Inflammatory macrophage (primary cell): ENCODE data around the gene BEX4.
A peak's percentile ranks its signal among the peaks of the same experiment; 100 is the strongest.
"Not testable (repeated sequence)": the region's sequence is repeated elsewhere in the genome, so short reads cannot be mapped to it uniquely, and the experiment has no call there.

Experiments
- DNase-seq, 2 donors: peaks; one replicate each; pipeline ENCODE4 v3.0.0-alpha.2; 2020 to 2022
- total RNA-seq, 18 experiments: gene quantifications; one replicate each; lab custom pipeline; 2026; ENCODE audit warnings: mixed read lengths in 6 of 18, inconsistent platforms in 2 of 18; lab: John Stamatoyannopoulos, UW

BEX4 gene, protein sequence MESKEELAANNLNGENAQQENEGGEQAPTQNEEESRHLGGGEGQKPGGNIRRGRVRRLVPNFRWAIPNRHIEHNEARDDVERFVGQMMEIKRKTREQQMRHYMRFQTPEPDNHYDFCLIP
- 25.7 to 50.7 (median 33.6) reads per million in 18 experiments for total RNA-seq

DNA sequence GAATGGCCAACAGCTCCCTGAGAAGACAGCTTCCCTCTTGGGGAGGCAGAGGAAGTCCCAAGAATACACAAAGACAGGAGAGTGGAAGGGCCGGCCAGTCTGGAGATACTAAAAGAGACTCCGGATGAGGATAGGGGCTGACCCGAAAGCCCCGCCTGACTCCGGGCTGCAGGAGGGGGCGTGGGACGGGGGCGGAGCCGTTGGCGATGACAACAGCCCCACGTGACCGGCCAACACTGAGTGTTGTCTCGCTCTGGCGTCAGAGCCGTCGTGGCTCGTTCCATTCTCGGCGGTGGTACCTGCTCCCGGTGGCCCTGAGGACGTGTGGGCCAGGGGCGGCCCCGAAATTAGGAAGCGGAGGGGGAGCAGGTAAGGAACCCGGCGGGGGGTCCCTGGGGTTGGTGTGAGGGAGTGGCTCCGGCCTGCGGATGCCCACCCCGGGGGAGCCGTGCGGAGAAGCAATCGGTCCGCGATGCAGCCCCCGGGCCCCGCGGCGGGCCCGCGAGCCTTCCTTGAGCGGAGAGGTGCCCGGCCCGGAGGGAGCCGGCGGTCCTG is at the start of gene BEX4:
TSS of gene BEX4 (plus strand) at position 239 of the 555 bp plus-strand sequence. CDS start 1,046 bp downstream, outside the sequence.
- DNase-seq = peak; percentile 77 to 81

DNA sequence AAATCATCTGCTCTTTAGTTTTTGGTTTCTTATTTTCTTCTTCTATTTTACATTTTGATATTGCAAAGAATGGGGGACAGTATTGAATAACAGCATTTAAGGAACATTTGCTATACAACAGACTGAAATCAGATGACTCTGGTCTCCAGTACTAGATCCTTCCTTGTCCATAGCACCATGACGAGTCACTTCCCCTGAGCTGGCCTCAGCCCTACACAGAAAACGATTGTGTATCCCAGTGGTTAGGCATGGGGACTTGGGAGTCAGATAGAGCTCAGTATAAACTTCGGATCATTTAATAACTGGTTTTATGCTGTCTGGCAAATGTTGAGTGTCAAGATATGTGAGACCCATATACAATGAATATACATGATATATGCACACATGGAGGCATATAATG is 44.7 kb upstream of the BEX4 start:
- no peak for DNase-seq

DNA sequence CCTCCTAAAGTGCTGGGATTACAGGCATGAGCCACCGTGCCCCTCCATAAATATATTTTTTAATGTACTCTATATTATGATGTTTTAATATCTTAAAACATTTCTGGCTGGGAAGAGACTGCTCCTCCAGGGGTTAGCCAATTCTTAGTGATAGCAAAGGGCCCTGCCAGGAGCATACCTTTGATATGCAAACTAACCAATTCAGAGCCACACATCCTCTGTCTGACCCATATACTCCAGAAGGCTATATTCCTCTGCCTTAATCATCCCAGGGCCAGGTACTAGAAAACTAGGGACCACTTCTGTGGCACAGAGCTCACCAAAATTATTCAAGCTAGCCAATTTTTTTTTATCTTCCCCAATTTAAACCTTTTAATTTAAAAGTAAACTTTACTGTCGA is 43.6 kb upstream of the BEX4 start:
- no peak for DNase-seq

DNA sequence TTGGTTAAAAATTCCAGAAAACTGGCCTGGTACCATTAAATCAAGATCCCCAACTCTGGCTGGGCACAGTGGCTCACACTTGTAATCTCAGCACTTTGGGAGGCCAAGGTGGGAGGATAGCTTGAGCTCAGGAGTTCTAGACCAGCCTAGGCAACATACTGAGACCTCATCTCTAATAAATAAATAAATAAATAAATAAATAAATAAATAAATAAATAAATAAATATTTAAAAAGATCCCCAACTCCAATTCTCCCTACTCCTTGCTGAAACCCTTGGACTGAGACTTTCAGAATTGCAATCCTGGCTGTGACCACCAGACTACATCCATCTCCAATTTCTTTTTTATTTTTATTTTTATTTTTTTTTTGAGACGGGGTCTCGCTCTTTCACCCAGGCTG is 39.7 kb upstream of the BEX4 start:
- DNase-seq = not testable (repeated sequence)

DNA sequence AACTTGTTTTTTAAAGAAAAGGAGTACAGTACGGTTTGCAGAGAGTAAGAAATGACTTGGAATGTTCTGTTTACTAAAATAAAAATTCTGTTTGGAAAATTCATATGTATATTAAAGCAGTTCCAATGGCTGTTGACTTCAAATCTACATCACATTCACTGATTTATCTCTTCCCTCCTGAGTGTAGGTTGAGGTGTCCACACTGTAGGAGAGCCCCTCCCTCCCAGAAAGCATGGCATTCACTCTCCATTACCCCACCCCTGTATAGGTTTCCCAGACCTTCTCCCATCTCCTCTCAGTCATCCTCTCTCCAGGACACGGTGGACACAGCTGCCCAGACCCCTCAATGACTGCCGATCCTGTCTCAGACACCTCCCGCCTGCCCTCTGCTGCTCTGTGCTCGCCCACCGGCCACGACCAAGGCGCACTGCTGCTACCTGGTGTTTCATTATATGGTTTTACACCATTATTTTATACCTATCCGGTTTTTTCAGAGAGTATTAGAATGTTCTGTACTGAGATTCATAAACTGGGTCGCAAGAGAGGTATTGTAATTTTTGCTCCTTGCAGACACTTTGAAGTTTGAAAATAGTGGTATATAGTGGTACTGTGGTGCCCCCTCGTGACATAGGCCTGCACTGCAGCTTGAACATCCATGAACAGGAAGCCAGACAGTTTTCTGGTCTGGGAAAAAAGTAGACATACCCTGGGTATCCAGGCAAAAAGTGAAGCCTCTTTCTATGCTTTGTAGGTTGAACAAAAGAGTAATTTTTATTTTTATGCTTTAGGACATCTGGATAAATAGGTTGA is 38.8 kb upstream of the BEX4 start:
- peak; percentile 47 to 51 for DNase-seq

DNA sequence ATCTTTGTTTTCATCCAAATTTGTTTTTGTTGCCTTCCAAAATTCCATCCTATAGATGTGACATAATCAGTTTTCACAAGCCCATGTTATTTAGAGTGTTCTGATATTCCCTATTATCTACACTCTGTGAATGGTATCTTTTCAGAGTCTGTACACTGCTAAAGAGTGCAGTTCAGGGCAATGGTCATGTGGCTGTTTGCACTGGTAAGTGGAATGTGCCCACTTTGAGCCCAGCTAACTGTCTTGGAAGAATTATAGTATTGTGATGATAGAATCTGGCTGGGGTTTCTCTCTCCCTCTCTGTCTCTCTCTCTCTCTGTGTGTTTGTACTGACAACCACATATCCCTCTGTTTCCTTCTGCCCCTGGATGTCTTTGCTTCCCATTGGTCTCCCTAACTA is 37.4 kb upstream of the BEX4 start:
- DNase-seq = no peak

DNA sequence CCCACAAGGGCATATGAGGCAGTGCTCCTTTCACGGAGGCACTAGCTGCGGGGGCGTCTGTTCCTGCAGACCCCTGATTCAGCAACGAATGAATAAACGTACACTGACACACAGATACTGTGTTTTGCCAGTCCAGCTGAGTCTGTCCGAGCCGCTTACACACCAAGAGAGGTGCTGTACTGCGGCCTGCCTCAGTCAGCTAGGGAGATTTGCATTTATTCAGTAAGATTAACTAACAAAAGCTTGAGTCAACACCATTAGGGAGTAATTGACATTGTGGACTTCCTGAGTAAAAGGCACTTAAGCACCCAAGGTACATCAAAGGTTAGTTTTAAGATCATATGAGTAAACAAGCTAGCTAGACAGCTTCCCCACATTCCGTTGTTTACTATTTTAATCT is 31.0 kb upstream of the BEX4 start:
- DNase-seq = no peak

DNA sequence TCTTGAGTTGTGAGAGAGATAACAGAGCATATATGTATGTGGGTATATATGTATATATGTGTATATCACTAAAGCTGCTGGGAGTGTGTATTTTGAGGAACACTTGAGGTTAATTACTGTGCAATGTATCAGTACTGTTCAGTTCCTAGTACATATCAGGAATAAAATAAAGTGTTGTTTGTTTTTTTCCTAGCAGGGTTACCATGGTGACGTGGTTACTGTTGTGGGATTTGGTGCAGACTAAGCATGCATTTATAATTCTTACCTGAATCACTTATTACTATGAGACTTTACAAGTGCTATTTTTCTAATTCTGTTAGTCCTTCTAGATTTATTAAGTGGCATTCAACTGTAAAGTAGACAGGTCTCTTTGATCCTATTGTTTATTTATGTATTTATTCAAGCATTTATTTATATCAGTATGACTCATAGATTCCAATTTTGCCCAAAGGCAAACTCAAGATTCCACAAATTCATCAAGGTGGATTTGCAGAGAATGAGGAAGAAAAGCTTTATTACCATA is 26.9 kb upstream of the BEX4 start:
- DNase-seq = no peak

DNA sequence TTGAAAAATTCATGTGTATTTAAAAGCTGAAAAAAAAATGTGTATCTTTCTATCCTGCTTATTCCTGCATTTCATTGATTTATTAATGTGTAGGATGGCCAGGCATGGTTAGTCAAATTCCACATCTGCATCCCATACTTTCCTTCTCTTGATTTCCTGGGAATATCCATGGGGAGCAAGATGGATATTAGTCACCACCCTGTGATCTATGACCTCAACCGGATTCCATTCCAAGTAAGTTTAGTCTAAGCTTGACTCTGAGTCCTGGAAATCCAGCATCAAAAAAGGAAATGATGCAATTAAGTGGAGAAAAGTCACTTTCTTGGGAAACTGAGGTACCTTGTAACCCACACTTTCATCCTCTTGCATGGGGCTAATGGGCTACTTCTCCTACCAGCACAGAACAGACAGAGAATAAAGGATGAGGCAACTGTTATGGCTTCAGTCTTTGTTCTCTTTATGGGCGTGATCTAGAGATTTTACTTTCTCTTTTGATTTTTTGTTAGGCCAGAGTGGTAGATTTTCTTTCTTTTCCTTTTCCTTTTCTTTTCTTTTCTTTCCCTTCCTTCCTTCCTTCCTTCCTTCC is 17.1 kb upstream of the BEX4 start:
- no peak for DNase-seq

DNA sequence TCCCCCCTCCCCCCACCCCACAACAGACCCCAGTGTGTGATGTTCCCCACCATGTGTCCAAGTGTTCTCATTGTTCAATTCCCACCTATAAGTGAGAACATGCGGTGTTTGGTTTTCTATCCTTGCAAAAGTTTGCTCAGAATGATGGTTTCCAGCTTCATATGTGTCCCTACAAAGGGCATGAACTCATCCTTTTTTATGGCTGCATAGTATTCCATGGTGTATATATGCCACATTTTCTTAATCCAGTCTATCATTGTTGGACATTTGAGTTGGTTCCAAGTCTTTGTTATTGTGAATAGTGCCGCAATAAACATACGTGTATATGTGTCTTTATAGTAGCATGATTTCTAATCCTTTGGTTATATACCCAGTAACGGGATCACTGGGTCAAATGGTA is 16.2 kb upstream of the BEX4 start:
- not testable (repeated sequence) for DNase-seq

DNA sequence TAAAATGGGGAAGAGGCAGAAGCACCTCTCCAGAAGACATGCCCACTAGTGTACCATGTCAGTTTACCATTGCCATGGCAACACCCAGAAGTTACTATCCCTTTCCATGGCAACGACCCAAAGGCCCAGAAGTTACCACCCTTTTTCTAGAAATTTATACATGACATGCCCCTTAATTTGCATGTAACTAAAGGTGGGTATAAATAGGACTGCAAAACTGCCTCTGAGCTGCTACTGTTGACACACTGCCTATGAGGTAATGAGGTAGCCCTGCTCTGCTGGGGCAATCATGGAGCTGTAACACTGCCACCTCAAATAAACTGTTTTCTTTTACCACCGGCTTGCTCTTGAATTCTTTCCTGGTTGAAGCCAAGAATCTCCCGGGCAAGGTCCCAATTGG is 13.9 kb upstream of the BEX4 start:
- DNase-seq = no peak

DNA sequence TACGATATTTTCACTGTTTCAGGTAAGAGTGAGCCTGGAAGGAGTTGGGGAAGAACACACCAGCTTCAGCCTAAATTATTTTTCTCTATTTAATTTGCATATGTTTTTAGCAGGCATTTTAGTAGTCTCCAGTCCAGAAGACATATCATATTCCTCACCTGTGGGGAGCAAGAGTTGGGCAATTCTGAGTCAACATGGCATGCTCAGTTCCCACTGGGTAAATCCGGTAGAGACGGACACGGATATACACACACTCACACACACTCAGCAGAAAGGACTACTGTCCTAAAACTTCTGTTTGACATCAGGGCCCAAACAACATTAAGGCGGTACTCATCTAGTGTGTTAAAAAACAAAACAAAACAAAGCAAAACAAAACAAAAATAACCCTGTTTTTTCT is 4.9 kb upstream of the BEX4 start:
- no peak for DNase-seq

DNA sequence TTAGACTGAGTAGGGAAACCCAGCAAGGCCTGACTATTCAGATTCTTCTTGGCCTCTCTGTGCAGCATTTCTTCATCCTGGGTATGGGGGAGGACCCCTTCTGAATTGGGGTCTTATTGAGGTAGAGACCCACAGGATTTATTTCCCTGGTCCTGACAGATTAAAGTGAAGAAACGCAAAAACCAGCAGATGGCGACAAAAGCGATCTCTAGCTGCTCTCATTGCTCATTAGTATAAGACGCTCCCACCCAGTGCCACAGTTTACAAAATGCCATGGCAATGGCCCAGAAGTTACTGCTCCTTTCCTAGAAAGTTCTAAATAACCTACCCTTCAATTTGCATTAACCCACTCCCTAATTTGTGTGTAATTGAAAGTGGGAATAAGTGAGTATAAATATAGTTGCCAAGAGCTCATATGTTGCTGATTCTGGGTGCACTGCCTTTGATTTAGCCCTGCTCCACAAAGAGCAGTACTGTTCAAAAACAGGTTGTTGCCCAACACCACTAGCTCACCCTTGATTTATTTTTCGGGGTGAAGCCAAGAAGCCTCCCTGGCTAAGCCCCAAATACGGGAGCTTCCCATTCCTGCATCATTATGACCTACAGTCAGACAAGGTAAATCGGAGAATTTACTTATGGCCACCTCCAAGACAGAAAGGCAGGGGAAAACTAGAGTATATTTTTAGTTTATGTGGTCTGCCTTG is 3.7 kb upstream of the BEX4 start:
- DNase-seq = peak; percentile 42 to 44

DNA sequence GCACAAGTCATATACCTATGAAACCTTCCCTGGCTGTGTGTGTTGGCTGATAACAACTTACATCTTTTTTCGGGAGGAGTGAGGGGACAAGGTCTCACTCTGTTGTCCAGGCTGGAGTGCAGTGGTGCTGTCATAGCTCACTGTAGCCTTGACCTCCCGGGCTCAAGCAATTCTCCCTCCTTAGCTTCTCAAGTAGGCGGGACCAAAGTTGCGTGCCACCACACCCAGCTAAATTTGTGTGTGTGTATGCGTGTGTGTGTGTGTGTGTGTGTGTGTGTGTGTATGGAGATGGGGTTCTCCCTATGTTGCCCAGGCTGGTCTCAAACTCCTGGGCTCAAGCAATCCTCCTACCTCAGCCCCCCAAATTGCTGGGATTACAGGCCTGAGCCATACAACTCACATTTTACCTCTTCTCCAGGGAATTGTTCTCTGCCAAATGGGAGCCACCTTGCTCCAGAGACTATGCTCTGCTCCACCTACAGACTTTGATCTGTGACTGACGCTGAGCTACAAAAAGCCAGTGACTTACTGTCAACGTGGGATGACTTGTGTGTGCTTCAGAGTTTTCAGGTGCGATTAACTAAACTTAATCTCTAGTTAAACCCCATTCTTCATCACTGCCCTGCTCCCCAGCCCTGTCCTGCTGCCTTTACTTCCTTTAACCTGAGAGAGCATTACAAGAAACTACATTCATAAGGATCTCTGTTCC is 2.0 kb upstream of the BEX4 start:
- DNase-seq = no peak

DNA sequence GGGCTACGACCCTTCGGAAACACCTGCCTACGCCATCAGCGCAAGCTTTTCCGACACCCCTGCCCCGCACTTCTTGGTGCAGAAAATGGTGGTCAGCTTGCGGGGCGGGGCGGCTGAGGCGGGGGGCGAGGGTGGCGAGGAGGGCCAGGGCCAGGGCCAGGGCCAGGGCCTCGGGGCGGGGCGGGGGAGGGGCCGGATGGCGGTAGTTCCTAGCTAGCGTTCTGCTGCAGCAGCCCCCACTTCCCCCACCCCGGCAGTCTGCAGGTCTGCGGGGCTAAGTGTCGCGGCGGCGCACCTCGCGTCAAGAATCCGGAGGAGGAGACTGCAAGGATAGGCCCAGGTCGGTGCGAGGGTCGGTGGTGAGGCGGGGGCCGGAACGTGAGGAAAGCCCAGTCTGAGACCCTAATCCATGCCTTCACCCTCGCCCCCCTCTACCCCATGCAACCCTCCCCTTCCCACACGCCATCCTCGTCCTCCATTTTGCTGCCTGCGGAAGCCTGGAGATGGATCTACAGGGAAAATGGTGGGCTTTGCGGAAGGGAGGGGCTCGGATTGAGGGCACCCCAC is 600 bp downstream of the BEX4 start:
- DNase-seq = peak in 1 of 2 donors; percentile 1

DNA sequence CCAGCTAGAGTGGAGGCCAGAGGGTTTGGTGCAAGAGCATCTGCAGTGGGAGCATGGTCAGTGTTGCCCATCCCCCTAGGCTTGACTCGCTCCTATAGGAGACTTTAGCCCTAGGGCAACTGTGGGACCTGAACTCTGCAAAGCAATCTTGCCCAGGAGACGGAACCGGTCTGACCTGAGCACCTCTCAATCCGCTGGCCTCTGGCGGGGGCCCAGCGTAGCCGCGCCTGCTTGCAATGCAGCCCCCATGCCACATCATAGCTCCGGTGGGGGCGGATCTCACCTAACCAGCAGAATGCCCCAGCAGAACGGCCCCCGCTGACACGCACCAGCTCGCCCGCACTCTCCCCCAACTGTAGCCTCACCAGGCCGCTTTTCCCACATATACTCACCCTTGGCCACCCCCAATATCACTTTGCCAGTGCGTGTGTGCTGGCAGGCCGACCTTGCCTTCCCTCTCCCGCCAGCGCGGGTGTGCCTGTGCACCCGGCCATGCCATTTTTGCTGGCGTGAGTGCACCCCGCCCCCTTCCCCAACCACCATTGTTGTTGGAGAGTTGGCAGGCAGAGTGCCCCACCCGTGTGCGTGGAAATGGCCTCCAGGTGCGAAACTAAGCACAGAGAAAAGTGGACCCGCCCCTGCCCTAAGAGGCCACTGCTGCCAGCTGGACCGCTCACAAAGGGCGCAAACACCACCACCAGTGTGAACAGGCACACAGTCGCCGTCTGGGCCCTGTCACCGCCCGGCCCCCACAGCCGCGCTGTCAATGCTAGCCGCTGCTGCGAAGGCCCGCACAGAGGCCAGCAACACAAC is 5.8 kb downstream of the BEX4 start:
- no peak for DNase-seq

DNA sequence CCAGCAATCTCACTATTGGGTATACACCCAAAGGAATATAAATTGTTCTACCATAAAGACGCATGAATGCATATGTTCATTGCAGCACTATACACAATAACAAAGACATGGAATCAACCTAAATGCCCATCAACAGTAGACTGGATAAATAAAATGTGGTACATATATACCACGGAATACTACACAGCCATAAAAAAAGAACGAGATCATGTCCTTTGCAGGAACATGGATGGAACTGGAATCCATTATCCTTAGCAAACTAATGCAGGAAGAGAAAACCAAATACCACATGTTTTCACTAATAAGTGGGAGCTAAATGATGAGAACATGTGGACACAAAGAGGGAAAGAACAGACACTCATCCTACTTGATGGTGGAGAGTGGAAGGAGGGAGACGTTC is 11.0 kb downstream of the BEX4 start:
- DNase-seq = not testable (repeated sequence)

DNA sequence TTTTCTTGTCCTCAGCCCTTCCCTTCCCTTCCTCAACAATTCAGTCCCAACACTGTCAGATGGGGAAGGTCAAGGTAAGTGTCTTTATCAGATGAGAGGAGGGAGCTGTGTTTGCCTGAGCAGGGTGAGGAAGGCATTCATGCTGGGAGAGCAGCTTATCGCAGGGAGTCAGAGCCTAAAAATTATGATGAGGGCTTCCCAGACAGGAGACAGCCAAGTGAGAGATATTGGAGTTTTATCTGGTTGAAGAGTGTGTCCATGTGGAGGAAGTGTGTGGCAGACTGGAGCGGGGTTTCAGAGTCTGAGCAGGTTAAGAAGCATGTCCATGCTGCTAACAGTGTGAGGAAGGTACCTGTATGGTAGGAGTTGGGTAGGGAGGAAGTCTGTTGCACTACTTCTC is 18.4 kb downstream of the BEX4 start:
- no peak for DNase-seq

DNA sequence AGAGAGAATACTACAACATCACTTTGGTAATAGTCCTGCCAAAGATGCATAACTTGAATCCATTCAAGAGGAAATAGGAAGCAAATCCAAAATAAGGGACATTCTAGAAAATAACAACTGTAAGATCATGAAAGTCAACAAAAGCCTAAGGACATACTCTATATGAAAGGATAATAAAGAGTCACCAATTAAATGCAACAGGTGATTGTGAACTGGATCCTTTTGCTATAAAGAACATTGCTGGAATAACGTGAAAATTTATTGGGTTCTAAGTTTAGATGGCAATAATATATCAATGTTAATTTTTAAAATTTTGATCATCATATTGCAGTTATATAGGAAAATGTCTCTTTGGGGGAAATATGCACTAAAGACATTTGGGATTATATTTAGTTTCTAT is 20.0 kb downstream of the BEX4 start:
- DNase-seq = no peak

DNA sequence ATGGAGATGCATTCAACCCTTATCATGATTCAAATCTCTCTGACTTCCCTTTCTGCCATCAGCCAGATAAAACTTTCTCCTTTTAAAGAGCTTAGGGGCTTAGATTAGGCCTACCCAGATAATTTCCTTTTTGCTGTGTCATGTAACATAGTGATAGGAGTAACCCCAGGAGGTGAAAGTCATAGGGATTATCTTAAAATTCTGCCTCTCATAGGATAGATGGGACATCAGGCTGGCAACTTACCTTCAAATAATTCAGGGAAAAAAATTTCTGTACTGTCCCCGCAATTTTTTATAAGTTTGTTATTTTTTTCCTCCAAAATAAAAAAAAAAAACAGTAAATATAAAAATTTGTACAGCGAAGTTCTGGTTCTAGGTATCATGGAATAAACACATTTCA is 20.7 kb downstream of the BEX4 start:
- DNase-seq = not testable (repeated sequence)

DNA sequence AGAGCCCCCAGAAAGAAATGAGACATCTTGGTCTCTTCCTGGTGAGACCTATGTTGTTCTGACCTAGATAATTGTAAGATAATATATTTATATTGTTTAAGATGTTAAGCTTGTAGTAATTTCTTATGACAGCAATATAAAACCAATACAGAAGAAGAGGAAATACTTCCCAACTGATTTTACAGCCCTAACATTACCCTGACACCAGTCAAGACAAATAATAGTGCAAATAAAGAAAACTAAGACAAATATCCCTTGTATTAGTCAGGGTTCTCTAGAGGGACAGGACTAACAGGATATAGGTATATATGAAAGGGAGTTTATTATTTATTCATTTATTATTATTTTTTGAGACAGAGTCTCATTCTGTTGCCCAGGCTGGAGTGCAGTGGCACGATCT is 21.4 kb downstream of the BEX4 start:
- no peak for DNase-seq
